Fibroblast of mammary gland (primary cell): Measurements from ENCODE around the gene FDXACB1.

Experiments
- DNase-seq: peaks from one replicate; pipeline ENCODE4 v3.0.0-alpha.2; 2010; ENCODE audit warnings: low read depth
- H3K4me3 ChIP-seq: 2 replicates; pipeline ENCODE4 v1.5.1; 2011; ENCODE audit warnings: low read depth, mild to moderate bottlenecking, low read length, moderate library complexity; ENCODE audit not compliant: control insufficient read depth
- TF ChIP-seq, protein P1 (sequence below): conservative IDR thresholded peaks from 2 replicates; pipeline ENCODE4 v1.5.1; 2011; ENCODE audit warnings: low read depth, low read length, inconsistent platforms; ENCODE audit not compliant: control insufficient read depth, insufficient read depth

FDXACB1 gene

GRCh38 chr11:111878849-111879636 lies at the start of gene FDXACB1, which contains the start of gene CFAP68:
FDXACB1 (minus strand) TSS chr11:111879165; CDS start chr11:111879132, 33 bp downstream.
CFAP68 (plus strand) TSS chr11:111879541; CDS start chr11:111879561, 20 bp downstream.
- peak within 1 kb of the TSS; percentile 88 for H3K4me3 ChIP-seq
- peak; percentile 97 for DNase-seq
- TF ChIP-seq, protein P1, sequence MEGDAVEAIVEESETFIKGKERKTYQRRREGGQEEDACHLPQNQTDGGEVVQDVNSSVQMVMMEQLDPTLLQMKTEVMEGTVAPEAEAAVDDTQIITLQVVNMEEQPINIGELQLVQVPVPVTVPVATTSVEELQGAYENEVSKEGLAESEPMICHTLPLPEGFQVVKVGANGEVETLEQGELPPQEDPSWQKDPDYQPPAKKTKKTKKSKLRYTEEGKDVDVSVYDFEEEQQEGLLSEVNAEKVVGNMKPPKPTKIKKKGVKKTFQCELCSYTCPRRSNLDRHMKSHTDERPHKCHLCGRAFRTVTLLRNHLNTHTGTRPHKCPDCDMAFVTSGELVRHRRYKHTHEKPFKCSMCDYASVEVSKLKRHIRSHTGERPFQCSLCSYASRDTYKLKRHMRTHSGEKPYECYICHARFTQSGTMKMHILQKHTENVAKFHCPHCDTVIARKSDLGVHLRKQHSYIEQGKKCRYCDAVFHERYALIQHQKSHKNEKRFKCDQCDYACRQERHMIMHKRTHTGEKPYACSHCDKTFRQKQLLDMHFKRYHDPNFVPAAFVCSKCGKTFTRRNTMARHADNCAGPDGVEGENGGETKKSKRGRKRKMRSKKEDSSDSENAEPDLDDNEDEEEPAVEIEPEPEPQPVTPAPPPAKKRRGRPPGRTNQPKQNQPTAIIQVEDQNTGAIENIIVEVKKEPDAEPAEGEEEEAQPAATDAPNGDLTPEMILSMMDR = peak; percentile 87

DNA sequence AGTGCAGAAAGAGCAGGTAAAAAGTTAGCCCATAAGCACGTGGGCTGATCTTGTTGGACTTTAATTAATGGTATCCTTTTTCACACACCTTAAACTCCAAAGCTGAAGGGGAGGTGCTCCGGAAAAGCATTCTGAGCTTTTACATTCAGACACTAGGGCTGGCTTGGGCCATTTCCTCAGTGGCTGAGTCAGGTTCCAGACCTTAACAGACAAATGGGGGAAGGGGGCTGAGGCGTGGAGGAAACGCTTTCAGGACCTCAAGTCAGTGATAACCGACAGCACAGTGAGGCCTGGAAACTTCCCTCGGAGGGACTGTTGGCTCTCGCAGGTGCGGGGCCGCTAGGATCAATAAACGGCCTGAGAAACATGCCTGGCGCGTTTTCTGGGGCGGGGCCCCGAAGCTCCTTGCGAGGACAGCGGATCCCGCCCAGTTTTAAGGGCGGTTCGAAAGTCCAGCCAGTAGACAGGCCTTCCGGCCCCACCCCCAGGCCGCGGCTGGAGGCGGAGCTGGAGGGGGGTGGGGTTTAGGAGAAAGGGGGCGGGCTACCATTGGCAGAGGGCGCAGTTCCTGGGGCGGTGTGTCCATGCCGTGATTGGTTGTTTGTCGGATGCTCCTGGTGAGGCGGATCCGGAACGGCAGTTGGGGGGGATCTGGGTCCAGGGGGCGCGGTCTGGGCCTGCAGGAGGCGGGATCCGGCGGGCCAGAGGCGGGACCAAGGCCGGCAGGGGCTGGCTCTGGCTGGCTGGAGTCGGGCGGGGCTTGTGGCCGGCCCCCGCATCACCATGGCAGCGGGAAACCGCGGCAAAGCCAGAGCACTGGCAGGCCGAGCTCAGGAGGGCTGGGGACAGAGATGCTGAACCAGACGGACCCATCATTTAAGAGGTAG lies 47.8 kb upstream of the FDXACB1 start:
- H3K4me3 ChIP-seq = peak overlapping the region; percentile 59
- peak; percentile 94 for DNase-seq
- TF ChIP-seq, protein P1 = peak; percentile 13

GRCh38 chr11:111925953-111926352 lies 47.0 kb upstream of the FDXACB1 start:
- TF ChIP-seq, protein P1 = no peak
- DNase-seq = no peak
- no peak overlapping the region for H3K4me3 ChIP-seq

DNA sequence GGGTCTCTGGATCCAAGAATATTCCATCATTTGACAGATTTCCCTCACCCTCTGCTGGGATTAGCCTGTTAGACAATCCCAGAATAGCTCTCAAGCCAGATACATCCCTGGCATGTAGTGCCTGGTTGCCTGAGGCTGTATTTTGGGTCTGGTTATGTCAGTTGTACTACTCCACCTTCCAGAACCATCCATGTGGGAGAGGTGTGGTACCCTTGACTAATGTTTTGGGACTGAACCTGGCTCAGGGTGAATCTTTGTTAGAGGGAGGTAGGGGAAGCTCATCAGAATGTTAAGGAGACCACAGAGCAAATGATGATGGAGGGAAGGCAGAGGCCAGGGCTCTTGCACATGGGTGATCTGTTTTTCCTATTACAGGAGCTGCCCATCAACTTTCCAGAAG lies 45.0 kb upstream of the FDXACB1 start:
- DNase-seq = no peak
- no peak overlapping the region for H3K4me3 ChIP-seq
- TF ChIP-seq, protein P1 = no peak

- H3K4me3 ChIP-seq = no peak overlapping the region
- peak; percentile 51 for DNase-seq
- TF ChIP-seq, protein P1 = no peak
Measured at GRCh38 chr11:111923351-111923788, 44.4 kb upstream of the FDXACB1 start.

DNA sequence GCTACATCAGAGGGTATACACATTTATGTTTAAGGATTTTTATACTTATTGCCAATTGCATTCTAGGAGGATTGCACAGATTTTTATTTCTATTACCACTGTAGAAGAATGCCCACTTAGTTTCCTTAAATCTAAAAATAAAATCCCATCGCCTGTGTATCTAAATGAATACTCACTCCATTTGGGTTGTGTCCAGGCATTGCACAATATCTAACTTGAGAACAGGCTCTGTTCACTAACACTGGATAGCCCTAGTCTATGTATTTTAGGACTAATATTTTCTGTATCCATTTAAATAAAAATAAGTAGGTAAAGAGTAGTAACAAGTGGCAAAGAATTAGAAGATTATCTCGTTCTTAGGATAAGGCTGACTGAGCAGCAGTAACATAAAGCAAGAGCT lies 43.8 kb upstream of the FDXACB1 start:
- DNase-seq = peak; percentile 89
- no peak overlapping the region for H3K4me3 ChIP-seq
- TF ChIP-seq, protein P1 = no peak
